Ovary (tissue), 9 donors: ENCODE data around the gene ADCYAP1R1. TPM values are rescaled to one million over a fixed set of nuclear protein-coding genes. Genes with fewer than 3 reads are reported as not detected.

Experiments used
- DNase-seq, 5 donors: peaks; one replicate each; pipeline ENCODE4 v3.0.0-alpha.2; 2019 to 2020
- H3K27ac ChIP-seq, 2 donors: fragments of 200-600 bp; one replicate each; pipeline versions ENCODE4 v1.5.1 to v1.8.0; 2019 to 2022
- H3K27me3 ChIP-seq: fragments of 200-600 bp; one replicate; pipeline ENCODE4 v1.8.0; 2022
- H3K36me3 ChIP-seq: fragments of 200-600 bp; sonication (generic); one replicate; pipeline ENCODE4 v1.5.1; 2019
- H3K4me1 ChIP-seq: one replicate; pipeline ENCODE4 v1.8.1; 2013; ENCODE audit warnings: mild to moderate bottlenecking, moderate library complexity; ENCODE audit not compliant: insufficient read depth
- H3K4me3 ChIP-seq: fragments of 200-600 bp; sonication (generic); one replicate; pipeline ENCODE4 v1.5.1; 2017
- H3K9me3 ChIP-seq, 2 donors: fragments of 200-600 bp in 1 of 2; sonication (generic) in 1 of 2; one replicate each; pipeline versions ENCODE4 v1.5.1 to v1.8.1; 2013 to 2019; ENCODE audit warnings: mild to moderate bottlenecking in 1 of 2, moderate library complexity in 1 of 2
- EP300 ChIP-seq: sonication (generic); formaldehyde crosslinking; IDR thresholded peaks from one replicate; pipeline ENCODE4 v1.6.1; 2017; ENCODE audit warnings: antibody characterized with exemption
- POLR2A ChIP-seq: fragments of 450-650 bp; IDR thresholded peaks from one replicate; pipeline ENCODE4 v1.6.1; 2017; ENCODE audit warnings: antibody characterized with exemption, mild to moderate bottlenecking, moderate library complexity
- WGBS, 3 donors: extraction: QIAGEN DNeasy Blood & Tissue Kit in 1 of 3; methylation state at CpG; one replicate each; pipeline versions ENCODE4 v1.1.5 to v1.1.7; 2013 to 2017; 5-methylcytosine and 5-hydroxymethylcytosine counted together
- intact Hi-C, 4 donors: fragments of 100-400 bp; cut with DNase I; formaldehyde crosslinking; loops; one replicate each; pipeline versions ENCODE4 v1.11.0 to v1.15.1; 2022 to 2023
- polyA plus RNA-seq, 2 donors: library from polyadenylated mRNA; stranded (reverse); fragments of 200-250 nt in 1 of 2; fragments of 350-450 nt in 1 of 2; fragmentation: Illumina TruSeq in 1 of 2; extraction: RNeasy Lipid Tissue Mini Kit (QIAGEN cat#74804) in 1 of 2; gene quantifications; one replicate each; pipeline ENCODE4 v1.2.3, GENCODE V29; 2013 to 2014
- total RNA-seq, 7 donors: library from RNA; depleted of rRNA in 2 of 7; stranded (reverse); fragments of >200 nt in 2 of 7; fragmentation: NEBNext Ultra II Directional in 3 of 7; extraction: Animal tissue kit (Norgen Biotek cat#: 25700) in 3 of 7; gene quantifications; one replicate each; pipeline versions ENCODE4 v1.1.0 to v1.2.4, GENCODE V29; 2016 to 2023
- TF ChIP-seq, protein P1 (sequence below), 3 donors: fragments of 450-650 bp in 2 of 3; fragments of 200-600 bp in 1 of 3; IDR thresholded peaks; one replicate each; pipeline versions ENCODE4 v1.5.1 to v1.8.0; 2016 to 2022; ENCODE audit warnings: antibody characterized with exemption in 3 of 3, mild to moderate bottlenecking in 1 of 3
- donor health status: DM: no; HTN: no; CAD: no; lungs with moderate emphysema.
- donor health status: DM: no; HTN: no; CAD: no.
- donor health status: Bipolar disorder and iron deficiency.
- donor health status: DM: yes; HTN: yes; CAD: no.
- donor health status: DM: no; HTN: no; CAD: no.
- donor health status: DM: yes; HTN: yes; CAD: no.

The ADCYAP1R1 gene
- total and polyA plus RNA-seq, 9 donors = 0.33 to 9.2 (median 5.0) TPM

GRCh38 chr7:31049005-31049765 is 2.9 kb upstream of the ADCYAP1R1 start:
- TF ChIP-seq EP300 (no peak), POLR2A (no peak)
- TF ChIP-seq, protein P1, sequence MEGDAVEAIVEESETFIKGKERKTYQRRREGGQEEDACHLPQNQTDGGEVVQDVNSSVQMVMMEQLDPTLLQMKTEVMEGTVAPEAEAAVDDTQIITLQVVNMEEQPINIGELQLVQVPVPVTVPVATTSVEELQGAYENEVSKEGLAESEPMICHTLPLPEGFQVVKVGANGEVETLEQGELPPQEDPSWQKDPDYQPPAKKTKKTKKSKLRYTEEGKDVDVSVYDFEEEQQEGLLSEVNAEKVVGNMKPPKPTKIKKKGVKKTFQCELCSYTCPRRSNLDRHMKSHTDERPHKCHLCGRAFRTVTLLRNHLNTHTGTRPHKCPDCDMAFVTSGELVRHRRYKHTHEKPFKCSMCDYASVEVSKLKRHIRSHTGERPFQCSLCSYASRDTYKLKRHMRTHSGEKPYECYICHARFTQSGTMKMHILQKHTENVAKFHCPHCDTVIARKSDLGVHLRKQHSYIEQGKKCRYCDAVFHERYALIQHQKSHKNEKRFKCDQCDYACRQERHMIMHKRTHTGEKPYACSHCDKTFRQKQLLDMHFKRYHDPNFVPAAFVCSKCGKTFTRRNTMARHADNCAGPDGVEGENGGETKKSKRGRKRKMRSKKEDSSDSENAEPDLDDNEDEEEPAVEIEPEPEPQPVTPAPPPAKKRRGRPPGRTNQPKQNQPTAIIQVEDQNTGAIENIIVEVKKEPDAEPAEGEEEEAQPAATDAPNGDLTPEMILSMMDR (IDR thresholded peaks at IDR 0.05) = no peak
- no peak overlapping the region for H3K27ac ChIP-seq
- H3K36me3 ChIP-seq = no peaks in the 10 kb centered on the region
- intact Hi-C loops = no loop called here
- H3K9me3 ChIP-seq = no peaks in the 10 kb centered on the region
- no peak for DNase-seq
- no peaks in the 10 kb centered on the region for H3K27me3 ChIP-seq
- H3K4me1 ChIP-seq = peaks cover 4% of the 10 kb centered on the region
- 77 to 83% (median 82%) methylated on average over 12 of the region's 12 CpGs for WGBS, 3 donors
- H3K4me3 ChIP-seq = no peak overlapping the region

DNA sequence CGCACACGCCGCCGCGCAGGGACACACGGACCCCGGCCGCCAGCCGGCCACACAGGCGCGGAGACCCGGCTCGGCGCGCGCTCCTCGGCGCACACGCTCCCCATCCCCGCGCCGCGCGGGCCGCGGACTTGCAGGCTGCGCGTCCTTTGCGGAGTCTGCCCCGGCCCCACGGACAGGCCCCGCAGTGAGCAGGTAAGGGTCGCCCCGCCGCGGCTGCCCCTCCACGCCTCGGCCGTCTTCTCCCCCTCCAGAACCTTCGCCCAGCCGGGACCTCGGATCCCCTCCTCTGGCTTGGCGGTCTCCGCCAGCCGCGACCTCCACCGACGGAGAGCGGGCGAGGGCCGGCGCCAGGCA is 356 bp downstream of the ADCYAP1R1 start:
- no peaks in the 10 kb centered on the region for H3K36me3 ChIP-seq
- no peaks in the 10 kb centered on the region for H3K27me3 ChIP-seq
- 1% methylated on average over 21 to 52 of the region's 52 CpGs for WGBS, 3 donors
- intact Hi-C loops = no loop called here
- peak overlapping the region; percentile 36 for H3K4me3 ChIP-seq
- H3K4me1 ChIP-seq = peaks cover 4% of the 10 kb centered on the region
- H3K9me3 ChIP-seq = no peaks in the 10 kb centered on the region
- no peak overlapping the region for H3K27ac ChIP-seq
- no peak for DNase-seq
- no peak for TF ChIP-seq EP300
- TF ChIP-seq, protein P1 (IDR thresholded peaks at IDR 0.05) = no peak

DNA sequence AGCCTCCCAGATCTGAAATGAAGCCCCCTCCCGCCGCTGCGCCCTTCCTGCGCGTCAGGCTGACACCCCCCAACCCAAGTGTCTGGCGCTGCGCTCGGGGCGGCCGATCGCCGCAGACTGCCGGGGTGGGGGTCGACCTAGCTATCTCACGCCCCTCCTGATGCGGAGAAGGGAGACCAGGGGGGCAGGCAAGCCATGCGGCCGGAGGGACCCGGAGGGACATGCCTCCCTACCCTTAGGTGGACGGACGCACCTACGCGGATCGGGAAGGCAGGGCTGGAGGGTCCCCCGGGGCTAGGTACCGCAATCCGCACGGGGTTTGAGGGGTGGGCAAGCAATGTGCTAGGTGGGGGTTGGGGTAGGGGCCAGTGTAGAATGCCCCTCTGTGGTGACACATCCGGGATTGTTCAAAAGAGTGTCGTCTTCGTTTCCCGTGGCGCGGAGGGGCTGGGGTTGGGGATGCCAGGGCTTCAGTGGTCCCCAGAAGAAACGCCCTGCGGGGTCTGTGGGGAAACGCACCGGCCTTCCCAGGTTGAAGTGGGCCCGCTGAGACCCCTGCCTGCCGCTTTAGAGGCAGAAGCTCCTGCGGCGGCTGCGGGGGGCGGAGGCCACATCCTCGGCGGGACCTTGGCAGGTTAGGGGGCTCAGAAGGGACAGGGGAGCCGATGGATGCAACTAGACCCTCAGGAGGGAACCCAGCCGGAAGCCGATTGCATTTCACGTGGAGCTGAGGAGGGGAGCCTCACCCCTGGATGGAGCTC is 913 bp downstream of the ADCYAP1R1 start:
- Histone ChIP-seq H3K36me3 (no peaks in the 10 kb centered on the region), H3K4me1 (peaks cover 4% of the 10 kb centered on the region), H3K4me3 (peak overlapping the region; percentile 36), H3K9me3 (no peaks in the 10 kb centered on the region), H3K27ac (no peak overlapping the region), H3K27me3 (no peaks in the 10 kb centered on the region)
- TF ChIP-seq, protein P1 (IDR thresholded peaks at IDR 0.05) = no peak
- TF ChIP-seq EP300 (no peak), POLR2A (no peak)
- no peak for DNase-seq
- WGBS, 3 donors = 2 to 4% (median 3%) methylated on average over 39 to 50 of the region's 50 CpGs
- intact Hi-C loops = no loop called here

DNA sequence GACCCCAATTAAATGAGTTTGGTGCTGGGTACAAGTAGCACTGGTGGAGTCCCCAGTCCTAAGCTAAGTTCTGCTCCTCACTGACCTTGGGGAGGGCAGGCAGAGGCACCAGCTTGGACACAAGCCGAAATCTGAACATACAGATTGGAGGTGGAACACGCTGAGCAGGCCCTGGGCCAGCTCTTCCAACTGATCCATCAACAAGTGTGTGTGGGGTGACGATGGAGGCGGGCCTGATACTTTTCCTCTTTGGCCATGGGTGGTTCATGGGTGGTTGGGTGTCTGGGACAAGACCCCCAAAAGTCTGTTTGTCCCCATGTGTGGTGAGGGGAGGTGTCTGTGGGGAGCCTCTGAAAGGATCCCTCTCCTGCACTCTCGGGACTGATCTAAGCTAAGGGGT is 1.9 kb downstream of the ADCYAP1R1 start:
- H3K4me1 ChIP-seq = peaks cover 4% of the 10 kb centered on the region
- no peak for DNase-seq
- no peaks in the 10 kb centered on the region for H3K36me3 ChIP-seq
- no peak overlapping the region for H3K27ac ChIP-seq
- intact Hi-C loops = no loop called here
- H3K9me3 ChIP-seq = no peaks in the 10 kb centered on the region
- TF ChIP-seq POLR2A = no peak
- no peak for TF ChIP-seq EP300
- TF ChIP-seq, protein P1 (IDR thresholded peaks at IDR 0.05) = no peak
- H3K27me3 ChIP-seq = no peaks in the 10 kb centered on the region
- no peak overlapping the region for H3K4me3 ChIP-seq
- WGBS, 3 donors = 82 to 91% (median 90%) methylated on average over 5 of the region's 5 CpGs
